Astrocyte of the spinal cord (primary cell): ENCODE results near the gene KLK7.

ENCODE experiments used
- DNase-seq: peaks from one replicate; pipeline ENCODE4 v3.0.0; 2011; ENCODE audit warnings: low read depth, low spot score
- H3K4me3 ChIP-seq: 2 replicates; pipeline ENCODE4 v1.5.1; 2011; ENCODE audit warnings: low read depth, mild to moderate bottlenecking, low read length, moderate library complexity
- in situ Hi-C: cut with HindIII; loops from 2 replicates; pipeline ENCODE4 v1.10.0; 2017; ENCODE audit warnings: low sequenced_read_pairs
- TF ChIP-seq, protein P1 (sequence below): IDR thresholded peaks from 2 replicates; pipeline ENCODE4 v1.5.1; 2012; ENCODE audit warnings: low read depth, mild to moderate bottlenecking, low read length, inconsistent platforms

Gene KLK7

DNA sequence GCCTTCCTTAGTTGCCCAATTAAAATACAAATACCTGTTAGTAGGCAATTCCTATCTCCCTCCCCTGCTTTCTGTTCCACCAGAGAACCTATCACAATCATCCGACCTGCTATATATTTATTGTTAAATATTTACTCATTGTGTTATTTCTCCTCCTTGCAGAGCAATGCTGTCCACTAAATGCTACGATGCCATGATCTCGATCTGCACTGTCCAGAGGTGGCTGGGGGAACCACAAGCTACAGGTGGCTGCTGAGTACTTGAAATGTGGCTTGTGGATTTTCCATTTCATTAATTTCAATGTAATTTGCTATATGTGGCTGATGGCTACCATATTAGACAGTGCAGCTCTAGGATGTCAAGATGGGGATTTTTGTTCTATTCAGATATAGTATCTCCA, 19.5 kb downstream of the KLK7 start:
- in situ Hi-C loops = no loop called here
- DNase-seq = no peak
- H3K4me3 ChIP-seq = no peak overlapping the region
- TF ChIP-seq, protein P1, sequence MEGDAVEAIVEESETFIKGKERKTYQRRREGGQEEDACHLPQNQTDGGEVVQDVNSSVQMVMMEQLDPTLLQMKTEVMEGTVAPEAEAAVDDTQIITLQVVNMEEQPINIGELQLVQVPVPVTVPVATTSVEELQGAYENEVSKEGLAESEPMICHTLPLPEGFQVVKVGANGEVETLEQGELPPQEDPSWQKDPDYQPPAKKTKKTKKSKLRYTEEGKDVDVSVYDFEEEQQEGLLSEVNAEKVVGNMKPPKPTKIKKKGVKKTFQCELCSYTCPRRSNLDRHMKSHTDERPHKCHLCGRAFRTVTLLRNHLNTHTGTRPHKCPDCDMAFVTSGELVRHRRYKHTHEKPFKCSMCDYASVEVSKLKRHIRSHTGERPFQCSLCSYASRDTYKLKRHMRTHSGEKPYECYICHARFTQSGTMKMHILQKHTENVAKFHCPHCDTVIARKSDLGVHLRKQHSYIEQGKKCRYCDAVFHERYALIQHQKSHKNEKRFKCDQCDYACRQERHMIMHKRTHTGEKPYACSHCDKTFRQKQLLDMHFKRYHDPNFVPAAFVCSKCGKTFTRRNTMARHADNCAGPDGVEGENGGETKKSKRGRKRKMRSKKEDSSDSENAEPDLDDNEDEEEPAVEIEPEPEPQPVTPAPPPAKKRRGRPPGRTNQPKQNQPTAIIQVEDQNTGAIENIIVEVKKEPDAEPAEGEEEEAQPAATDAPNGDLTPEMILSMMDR = no peak

DNA sequence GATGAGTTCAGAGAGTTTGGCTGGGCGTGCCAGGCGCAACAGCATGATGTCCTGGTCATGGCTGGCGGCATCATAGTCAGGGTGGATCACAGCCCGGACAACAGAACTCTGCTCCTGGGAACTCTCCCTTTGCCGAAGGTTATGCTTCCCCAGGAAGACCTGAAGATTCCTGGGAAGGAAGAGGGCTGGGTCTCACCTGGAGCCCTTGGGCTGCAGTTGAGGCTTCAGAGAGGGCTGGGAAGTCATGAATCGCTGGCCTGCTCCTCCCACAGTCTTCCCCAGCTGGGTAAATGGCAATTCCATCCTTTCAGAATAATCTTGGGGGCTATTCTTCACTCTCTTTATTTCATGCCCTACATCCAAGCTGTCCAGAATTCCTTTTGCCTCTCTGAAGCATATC, 20.3 kb downstream of the KLK7 start:
- H3K4me3 ChIP-seq = no peak overlapping the region
- TF ChIP-seq, protein P1 = no peak
- DNase-seq = no peak
- in situ Hi-C loops = no loop called here

DNA sequence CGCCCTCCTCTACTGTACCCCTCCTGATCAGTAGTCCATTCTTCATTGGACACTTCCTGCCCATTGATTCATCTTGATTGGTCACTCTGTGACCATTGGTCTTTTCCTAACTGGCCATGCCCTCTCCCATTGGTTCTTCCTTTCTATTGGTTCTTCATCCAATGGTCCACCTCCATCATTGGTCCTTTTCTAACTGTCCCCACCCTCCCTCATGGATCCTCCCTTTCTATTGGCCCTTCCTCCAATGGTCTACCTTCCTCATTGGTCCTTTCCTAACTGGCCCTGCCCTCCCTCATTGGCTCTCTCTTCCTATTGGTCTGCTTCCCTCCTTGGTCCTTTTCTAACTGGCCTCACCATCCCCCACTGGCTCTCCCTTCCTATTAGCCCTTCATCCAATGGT, 21.5 kb downstream of the KLK7 start:
- H3K4me3 ChIP-seq = no peak overlapping the region
- in situ Hi-C loops = no loop called here
- TF ChIP-seq, protein P1 = no peak
- DNase-seq = no peak

DNA sequence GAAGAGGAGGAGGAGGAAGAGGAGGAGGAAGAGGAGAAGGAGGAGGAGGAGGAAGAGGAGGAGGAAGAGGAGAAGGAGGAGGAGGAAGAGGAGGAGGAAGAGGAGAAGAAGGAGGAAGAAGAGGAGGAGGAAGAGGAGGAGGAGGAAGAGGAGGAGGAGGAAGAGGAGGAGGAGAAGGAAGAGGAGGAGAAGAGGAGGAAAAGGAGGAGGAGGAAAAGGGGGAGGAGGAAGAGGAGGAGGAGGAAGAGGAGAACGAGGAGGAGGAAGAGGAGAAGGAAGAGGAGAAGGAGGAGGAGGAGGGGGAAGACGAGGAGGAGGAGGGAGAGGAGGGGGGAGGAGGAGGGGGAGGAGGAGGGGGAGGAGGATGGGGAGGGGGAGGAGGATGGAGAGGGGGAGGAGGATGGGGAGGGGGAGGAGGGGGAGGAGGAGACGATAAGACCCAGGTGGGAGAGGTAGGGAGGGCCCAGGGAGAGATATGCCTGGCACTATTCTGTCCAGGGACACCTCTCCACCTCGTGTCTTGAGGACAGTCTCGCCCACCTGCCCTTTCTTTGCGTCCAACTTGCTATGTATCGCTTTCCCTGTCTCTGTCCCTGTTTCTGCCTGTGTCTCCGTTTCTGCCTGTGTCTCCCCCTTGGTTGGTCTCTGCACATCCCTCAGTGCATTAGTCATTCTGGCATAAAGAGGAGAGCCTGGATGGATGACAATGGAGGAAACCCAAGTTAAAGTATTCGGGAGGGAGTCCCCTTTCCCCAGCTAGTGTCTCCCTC, 23.8 kb downstream of the KLK7 start:
- TF ChIP-seq, protein P1 = no peak
- in situ Hi-C loops = no loop called here
- no peak overlapping the region for H3K4me3 ChIP-seq
- DNase-seq = no peak

DNA sequence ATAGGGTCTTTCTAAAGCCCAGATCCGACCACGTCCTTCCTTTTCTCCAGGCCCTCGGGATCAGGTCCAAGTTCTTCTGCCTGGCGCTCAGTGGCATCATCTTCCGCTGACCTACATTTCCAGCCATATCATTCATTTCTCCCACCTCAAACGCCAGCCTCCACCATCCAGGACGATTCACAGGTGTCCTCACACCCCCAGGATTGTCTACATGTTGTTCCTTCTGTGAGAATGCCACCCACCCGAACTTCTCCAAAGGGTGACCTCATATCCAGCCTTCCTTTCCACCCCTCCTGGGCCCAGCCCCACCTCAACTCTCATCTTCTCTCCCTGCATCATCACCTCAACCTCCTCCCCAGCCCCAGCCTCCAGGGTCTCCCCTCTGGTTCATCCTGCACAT, 26.1 kb downstream of the KLK7 start:
- TF ChIP-seq, protein P1 = no peak
- H3K4me3 ChIP-seq = no peak overlapping the region
- in situ Hi-C loops = no loop called here
- DNase-seq = no peak

DNA sequence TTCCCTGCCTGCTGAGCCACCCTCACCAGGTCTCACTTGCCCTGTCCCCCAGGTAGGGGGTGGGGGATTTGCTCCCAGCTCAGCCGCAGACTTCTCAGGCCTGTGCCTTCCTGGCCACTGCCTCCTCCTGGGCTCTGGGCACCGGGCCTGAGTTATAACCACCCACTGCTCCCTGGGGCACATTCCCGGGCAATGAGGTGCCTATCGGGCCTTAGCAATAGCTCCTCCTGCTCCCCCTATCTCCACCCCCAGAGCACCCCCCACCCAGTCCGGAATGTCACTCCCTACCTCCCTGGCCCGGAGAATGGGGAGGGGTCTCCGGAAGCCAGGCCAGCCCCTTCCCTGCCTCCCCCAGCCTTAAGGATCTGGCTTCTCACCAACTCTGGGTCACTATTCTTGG, 30.8 kb downstream of the KLK7 start, which contains the start of gene KLK5:
TSS of gene KLK5 (minus strand) at position 129 of the 400 bp plus-strand sequence. CDS start 381 bp downstream, outside the sequence.
- in situ Hi-C loops = no loop called here
- no peak for DNase-seq
- H3K4me3 ChIP-seq = no peak within 1 kb of the TSS
- TF ChIP-seq, protein P1 = no peak
